BE2C (cell line): ENCODE data around the gene PRR5L.

Source experiments
- DNase-seq: peaks from one replicate; pipeline ENCODE4 v3.0.0-alpha.2; 2020
- H3K27me3 ChIP-seq: fragments of 250-450 bp; sonication (Bioruptor Pico); 2 replicates; pipeline ENCODE4 v1.5.1; 2020; ENCODE audit warnings: mild to moderate bottlenecking
- H3K36me3 ChIP-seq: fragments of 250-450 bp; sonication (Bioruptor Pico); 2 replicates; pipeline ENCODE4 v1.5.1; 2020; ENCODE audit warnings: mild to moderate bottlenecking
- H3K4me1 ChIP-seq: fragments of 250-450 bp; sonication (Bioruptor Pico); 2 replicates; pipeline ENCODE4 v1.5.1; 2020
- H3K4me3 ChIP-seq: 2 replicates; pipeline ENCODE4 v1.5.1; 2011; ENCODE audit warnings: low read depth, low read length
- H3K9me3 ChIP-seq: fragments of 250-450 bp; sonication (Bioruptor Pico); 2 replicates; pipeline ENCODE4 v1.5.1; 2020
- CTCF ChIP-seq: IDR thresholded peaks from 2 replicates; pipeline ENCODE4 v1.5.1; 2012; ENCODE audit warnings: mild to moderate bottlenecking, low read depth, low read length

Gene PRR5L

GRCh38 chr11:36419791-36420424 lies 123.8 kb downstream of the PRR5L start:
- Histone ChIP-seq H3K9me3 (no peaks in the 10 kb centered on the region), H3K27me3 (no peaks in the 10 kb centered on the region), H3K36me3 (no peaks in the 10 kb centered on the region), H3K4me1 (no peaks in the 10 kb centered on the region), H3K4me3 (no peak overlapping the region)
- DNase-seq, result no peak
- no peak for TF ChIP-seq CTCF

- no peak for DNase-seq
- Histone ChIP-seq H3K4me3 (no peak overlapping the region), H3K36me3 (no peaks in the 10 kb centered on the region), H3K4me1 (no peaks in the 10 kb centered on the region), H3K9me3 (no peaks in the 10 kb centered on the region), H3K27me3 (no peaks in the 10 kb centered on the region)
- no peak for TF ChIP-seq CTCF
Measured at GRCh38 chr11:36421546-36422155, 125.6 kb downstream of the PRR5L start.

- Histone ChIP-seq H3K4me1 (no peaks in the 10 kb centered on the region), H3K36me3 (no peaks in the 10 kb centered on the region)
Measured at GRCh38 chr11:36425561-36426081, 129.5 kb downstream of the PRR5L start.

GRCh38 chr11:36426226-36426848 lies 130.2 kb downstream of the PRR5L start:
- Histone ChIP-seq H3K9me3 (no peaks in the 10 kb centered on the region), H3K4me1 (no peaks in the 10 kb centered on the region), H3K27me3 (no peaks in the 10 kb centered on the region), H3K36me3 (no peaks in the 10 kb centered on the region), H3K4me3 (no peak overlapping the region)
- no peak for DNase-seq
- no peak for TF ChIP-seq CTCF

More at GRCh38 chr11:36425561-36426081, 129.5 kb downstream of the PRR5L start:
- TF ChIP-seq CTCF, result no peak
- DNase-seq, result no peak
- Histone ChIP-seq H3K9me3 (no peaks in the 10 kb centered on the region), H3K4me3 (no peak overlapping the region), H3K27me3 (no peaks in the 10 kb centered on the region)

GRCh38 chr11:36427079-36427478 lies 131.0 kb downstream of the PRR5L start:
- DNase-seq, result no peak
- H3K4me1 ChIP-seq, result no peaks in the 10 kb centered on the region
- no peaks in the 10 kb centered on the region for H3K9me3 ChIP-seq
- no peak overlapping the region for H3K4me3 ChIP-seq
- H3K27me3 ChIP-seq, result no peaks in the 10 kb centered on the region
- TF ChIP-seq CTCF, result no peak
- H3K36me3 ChIP-seq, result no peaks in the 10 kb centered on the region

- no peaks in the 10 kb centered on the region for H3K4me1 ChIP-seq
- no peaks in the 10 kb centered on the region for H3K36me3 ChIP-seq
- DNase-seq, result no peak
- TF ChIP-seq CTCF, result no peak
- H3K9me3 ChIP-seq, result no peaks in the 10 kb centered on the region
- H3K27me3 ChIP-seq, result no peaks in the 10 kb centered on the region
- H3K4me3 ChIP-seq, result no peak overlapping the region
Measured at GRCh38 chr11:36427876-36428275, 131.8 kb downstream of the PRR5L start.
